K562 (cell line): Measurements from ENCODE around the gene PPM1F. TPM values are rescaled to one million over a fixed set of nuclear protein-coding genes. Genes with fewer than 3 reads are reported as not detected.
A peak's percentile ranks its signal among the peaks of the same experiment; 100 is the strongest.

Experiments
- ATAC-seq: fragments of 200-7000 bp; cut with Tn5 transposase; 3 replicates; pipeline ENCODE4 v1.9.1; 2020; ENCODE audit warnings: moderate library complexity
- BruUV-seq: library from RNA; stranded (reverse); fragments of 400-500 nt; replicated peaks from 2 replicates; lab custom pipeline; 2021; lab: Mats Ljungman, UMichigan
- CTCF ChIA-PET: fragments of 300-600 bp; formaldehyde crosslinking; extraction: SDS; loops from one replicate; lab custom pipeline; 2021; ENCODE audit warnings: low intra/inter-chr PET ratio; lab: Yijun Ruan, JAX
- POLR2A ChIA-PET: fragments of 300-600, 350-650 bp; sonication (Branson Sonifier 250); formaldehyde crosslinking; extraction: SDS; loops from one replicate; lab custom pipeline; 2021; ENCODE audit warnings: antibody characterized with exemption, inconsistent platforms; lab: Yijun Ruan, JAX
- DNase-seq, 4 experiments: peaks; one replicate each; pipeline versions ENCODE4 v3.0.0 to v3.0.0-alpha.2; 2011 to 2018; ENCODE audit warnings: low spot score in 3 of 4, mixed read lengths in 3 of 4; ENCODE audit errors: extremely low read depth in 1 of 4
- FAIRE-seq: peaks from 2 replicates; lab custom pipeline; 2011; peaks lifted over from hg19 to GRCh38; lab: Jason Lieb, UNC
- H2AFZ ChIP-seq: 2 replicates; pipeline ENCODE4 v1.6.0; 2011; ENCODE audit warnings: low read depth, low read length, control low read depth, inconsistent platforms
- H3K27ac ChIP-seq: fragments of 200-600 bp; 3 replicates; pipeline ENCODE4 v1.8.0; 2011; ENCODE audit warnings: low read depth, mild to moderate bottlenecking, control low read depth, inconsistent platforms, low read length, moderate library complexity, mixed read lengths; ENCODE audit errors: extremely low read depth
- H3K27me3 ChIP-seq, 2 experiments: fragments of 300-600 bp in 1 of 2; 2 replicates in 1 of 2; 3 replicates in 1 of 2; pipeline versions ENCODE4 v1.6.0 to v1.8.0; 2011; ENCODE audit warnings: inconsistent platforms in 2 of 2, low read length in 2 of 2, mild to moderate bottlenecking in 1 of 2, mixed read lengths in 1 of 2, moderate library complexity in 1 of 2; ENCODE audit not compliant: control insufficient read depth in 2 of 2, insufficient read depth in 2 of 2
- H3K36me3 ChIP-seq: fragments of 300-600 bp; 3 replicates; pipeline ENCODE4 v1.8.0; 2011; ENCODE audit warnings: mild to moderate bottlenecking, low read length, inconsistent platforms; ENCODE audit not compliant: control insufficient read depth, insufficient read depth
- H3K4me1 ChIP-seq, 2 experiments: fragments of 200-600 bp in 1 of 2; replicated peaks in 1 of 2; 2 replicates in 1 of 2; 3 replicates in 1 of 2; pipeline versions ENCODE4 v1.5.1 to v1.8.0; 2011; ENCODE audit warnings: inconsistent platforms in 2 of 2, low read length in 2 of 2, mild to moderate bottlenecking in 1 of 2, mixed read lengths in 1 of 2, moderate library complexity in 1 of 2; ENCODE audit not compliant: control insufficient read depth in 2 of 2, insufficient read depth in 2 of 2
- H3K4me2 ChIP-seq: 2 replicates; pipeline ENCODE4 v1.6.1; 2011; ENCODE audit warnings: low read length, control low read depth, inconsistent platforms, mixed read lengths; ENCODE audit not compliant: insufficient read depth
- H3K4me3 ChIP-seq: fragments of 200-600 bp; sonication (generic), shearing (Covaris generic); 2 replicates; pipeline ENCODE4 v1.5.1; 2016; ENCODE audit warnings: control low read depth, inconsistent platforms
- H3K79me2 ChIP-seq: fragments of 200-600 bp; 3 replicates; pipeline ENCODE4 v1.8.0; 2011; ENCODE audit warnings: low read length, inconsistent platforms; ENCODE audit not compliant: control insufficient read depth, insufficient read depth
- H3K9ac ChIP-seq, 2 experiments: 2 replicates each; pipeline versions ENCODE4 v1.6.0 to v1.6.1; 2011; ENCODE audit warnings: low read depth in 2 of 2, low read length in 2 of 2, control low read depth in 1 of 2, inconsistent platforms in 1 of 2, mild to moderate bottlenecking in 1 of 2, mixed read lengths in 1 of 2; ENCODE audit not compliant: insufficient read depth in 1 of 2
- H3K9me1 ChIP-seq: one replicate; pipeline ENCODE4 v1.6.0; 2011; ENCODE audit warnings: inconsistent platforms, mild to moderate bottlenecking, low read length, moderate library complexity; ENCODE audit not compliant: control insufficient read depth, insufficient read depth
- H3K9me3 ChIP-seq: replicated peaks from 2 replicates; pipeline ENCODE4 v1.5.1; 2011; ENCODE audit warnings: low read depth, low read length, inconsistent platforms; ENCODE audit not compliant: control insufficient read depth, insufficient read depth
- H4K20me1 ChIP-seq: replicated peaks from 2 replicates; pipeline ENCODE4 v1.6.1; 2011; ENCODE audit warnings: low read length, inconsistent platforms, mixed read lengths; ENCODE audit not compliant: control insufficient read depth, insufficient read depth
- E2F4 ChIP-seq: sonication (generic); formaldehyde crosslinking; IDR thresholded peaks from 2 replicates; pipeline ENCODE4 v1.8.0; 2022; ENCODE audit warnings: mild to moderate bottlenecking, low read depth, missing genetic modification reagents
- GTF2F1 ChIP-seq: IDR thresholded peaks from 2 replicates; pipeline ENCODE4 v1.6.1; 2011; ENCODE audit warnings: low read depth, low read length, improper control_type of control experiment
- MAFF ChIP-seq: IDR thresholded peaks from 2 replicates; pipeline ENCODE4 v1.6.1; 2012; ENCODE audit warnings: low read length, improper control_type of control experiment
- MYC ChIP-seq, 2 experiments: fragments of 250-450 bp in 1 of 2; sonication (Bioruptor Pico) in 1 of 2; IDR thresholded peaks; 2 replicates each; pipeline versions ENCODE4 v1.5.1 to v1.6.1; 2012 to 2021; ENCODE audit warnings: low read depth in 2 of 2, borderline replicate concordance in 1 of 2, improper control_type of control experiment in 1 of 2, low read length in 1 of 2, mild to moderate bottlenecking in 1 of 2, moderate library complexity in 1 of 2
- PYGO2 ChIP-seq: fragments of 450-650 bp; IDR thresholded peaks from 2 replicates; pipeline ENCODE4 v1.6.1; 2016; ENCODE audit warnings: mild to moderate bottlenecking, missing genetic modification characterization, moderate library complexity, missing compliant biosample characterization
- RCOR1 ChIP-seq, 2 experiments: IDR thresholded peaks; 2 replicates each; pipeline ENCODE4 v1.6.1; 2012; ENCODE audit warnings: low read depth in 2 of 2, low read length in 2 of 2, borderline replicate concordance in 1 of 2, improper control_type of control experiment in 1 of 2
- SOX6 ChIP-seq: fragments of 450-650 bp; IDR thresholded peaks from 2 replicates; pipeline ENCODE4 v1.6.1; 2014; ENCODE audit warnings: mild to moderate bottlenecking
- TBL1XR1 ChIP-seq, 2 experiments: IDR thresholded peaks; 2 replicates each; pipeline ENCODE4 v1.6.1; 2012; ENCODE audit warnings: improper control_type of control experiment in 2 of 2, low read length in 2 of 2, mild to moderate bottlenecking in 1 of 2
- UBTF ChIP-seq, 2 experiments: IDR thresholded peaks; 2 replicates each; pipeline ENCODE4 v1.6.1; 2012; ENCODE audit warnings: improper control_type of control experiment in 2 of 2, low read depth in 2 of 2, low read length in 2 of 2, borderline replicate concordance in 1 of 2
- VEZF1 ChIP-seq: fragments of 200-800 bp; sonication (Bioruptor generic); IDR thresholded peaks from 2 replicates; pipeline ENCODE4 v1.6.1; 2017; ENCODE audit warnings: missing genetic modification characterization, missing compliant biosample characterization
- ZC3H11A ChIP-seq: IDR thresholded peaks from 2 replicates; pipeline ENCODE4 v1.6.1; 2012; ENCODE audit warnings: low read depth, low read length, improper control_type of control experiment
- ZNF217 ChIP-seq: sonication (generic); formaldehyde crosslinking; IDR thresholded peaks from 2 replicates; pipeline ENCODE4 v1.8.0; 2022; ENCODE audit warnings: mild to moderate bottlenecking, missing genetic modification reagents
- ZNF507 ChIP-seq: conservative IDR thresholded peaks from 2 replicates; pipeline ENCODE4 v1.6.1; 2017; ENCODE audit warnings: missing genetic modification characterization, missing compliant biosample characterization
- WGBS: fragments of 100-300 bp; shearing (Covaris generic); methylation state at CpG from one replicate; pipeline ENCODE4 v1.1.6; 2016; ENCODE audit warnings: low coverage, mixed read lengths; ENCODE audit not compliant: insufficient coverage; ENCODE audit errors: missing lambda C conversion rate; 5-methylcytosine and 5-hydroxymethylcytosine counted together
- in situ Hi-C: fragments of 300-500 bp; cut with MboI; formaldehyde crosslinking; loops from 4 replicates; pipeline ENCODE4 v1.15.0; 2018; ENCODE audit warnings: inconsistent platforms, mixed read lengths
- intact Hi-C: fragments of 100-400 bp; cut with micrococcal nuclease; formaldehyde crosslinking; loops from 2 replicates; pipeline ENCODE4 v1.14.2; 2022
- polyA plus RNA-seq, 8 experiments: library from polyadenylated mRNA; depleted of rRNA in 4 of 8; stranded (reverse) in 5 of 8; unstranded in 3 of 8; fragments of >200 nt; fragmentation: Nextera tagmentation in 2 of 8; fragmentation: Illumina TruSeq in 1 of 8; extraction: Ambion mirVana in 2 of 8; extraction: Trizol in 1 of 8; gene quantifications; 2 replicates each; pipeline versions ENCODE4 v1.2.1 to v1.2.3, GENCODE V29; 2011 to 2014; ENCODE audit warnings: inconsistent platforms in 1 of 8, missing spikeins in 1 of 8
- total RNA-seq, 7 experiments: library from RNA; depleted of rRNA in 6 of 7; stranded (reverse); fragments of >200 nt in 6 of 7; fragmentation: Illumina TruSeq in 2 of 7; extraction: Trizol in 2 of 7; gene quantifications; 2 replicates each; pipeline versions ENCODE4 v1.2.1 to v1.2.3, GENCODE V29; 2011 to 2021; ENCODE audit warnings: low replicate concordance in 1 of 7

The PPM1F gene
- total and polyA plus RNA-seq, 9 of the 15 experiments (the other 6 are each of a cell fraction or from before 2014, with no cell fraction given), result 2.1 to 159 (median 64.0) TPM

- TF ChIP-seq UBTF (IDR thresholded peaks at IDR 0.05; ENCODE audit: borderline replicate concordance in 1 of 2, low read depth in 2 of 2, low read length in 2 of 2) (peak in 1 of 2 experiments; percentile 58; a peak in 1 of 4 replicates), SOX6 (no peak), E2F4 (CRISPR knock-in tag) (0 out of 2 replicates have a peak, but pooled peaks have one; percentile 67)
Observed at GRCh38 chr22:21989049-21989448, 36.4 kb upstream of the PPM1F start (continued).

- no peak for DNase-seq
- Histone ChIP-seq H3K9ac (peak overlapping the region in 1 of 2 experiments; percentile 21; a peak in 2 of 4 replicates), H3K36me3 (peaks cover 15% of the 10 kb centered on the region; the same call in 2 of the 3 replicates)
- TF ChIP-seq TBL1XR1 (IDR thresholded peaks at IDR 0.05; ENCODE audit: low read length in 2 of 2), result peak; percentile 11 to 48; a peak in 2 of 4 replicates
- TF ChIP-seq RCOR1 (IDR thresholded peaks at IDR 0.05; ENCODE audit: borderline replicate concordance in 1 of 2, low read depth in 2 of 2, low read length in 2 of 2), result peak in 1 of 2 experiments; percentile 37; a peak in 1 of 4 replicates
- 0 out of 2 replicates have a peak, but pooled peaks have one; percentile 61 for TF ChIP-seq GTF2F1
- TF ChIP-seq ZNF217 (CRISPR knock-in tag), result no peak
- no peak for TF ChIP-seq PYGO2 (tag)
- TF ChIP-seq ZC3H11A, result peak; percentile 24; the same call in 1 of the 2 replicates
- TF ChIP-seq VEZF1 (CRISPR knock-in tag), result no peak
- TF ChIP-seq MYC (IDR thresholded peaks at IDR 0.05; ENCODE audit: low read depth, low read length), result peak; percentile 5; the same call in 1 of the 2 replicates
- no peak for TF ChIP-seq MYC (CRISPR knock-in tag; IDR thresholded peaks at IDR 0.05; ENCODE audit: borderline replicate concordance, low read depth)
- TF ChIP-seq MAFF, result peak; percentile 34
- no peak for TF ChIP-seq ZNF507 (tag)
- TF ChIP-seq, all 486 proteins: peak for 6
- WGBS, result 70% methylated on average over 5 of the region's 5 CpGs
- BruUV-seq, result no TSS peak
- Histone ChIP-seq H2AFZ (peak overlapping the region; percentile 88), H3K79me2 (peaks cover 27% of the 10 kb centered on the region), H4K20me1 (0 out of 2 replicates have a peak, but pooled peaks cover 6% of the 10 kb centered on the region), H3K27me3 (peaks cover 0 to 12% of the 10 kb centered on the region in 2 experiments; a peak in 3 of 5 replicates), H3K4me2 (peak overlapping the region; percentile 4; the same call in 1 of the 2 replicates), H3K4me3 (no peak overlapping the region), H3K9me3 (no peaks in the 10 kb centered on the region), H3K27ac (no peak overlapping the region), H3K9me1 (no peaks in the 10 kb centered on the region), H3K4me1 (peaks cover 22 to 36% of the 10 kb centered on the region in 2 experiments; a peak in 4 of 5 replicates)
- in situ Hi-C loops, result no loop called here
- intact Hi-C loops, result loop anchor here (1.0 to 5.0 kb wide), 5 partner anchors 43 to 212 kb away; no protein-coding TSS in a partner anchor
- ATAC-seq (peak; percentile 17), FAIRE-seq (no peak)
- ChIA-PET CTCF (interaction anchor here (0.8 to 2.6 kb wide), 3 partner anchors 77 to 272 kb away, joined by 3 to 19 read pairs (median 5); no protein-coding TSS in a partner anchor), POLR2A (interaction anchor here (0.5 to 22.7 kb wide), 25 partner anchors 8 to 1084 kb away, joined by 3 to 382 read pairs (median 4); no protein-coding TSS in a partner anchor)
Observed at GRCh38 chr22:21985214-21985613, 32.6 kb upstream of the PPM1F start.
